ENCODE data around the gene C19orf47.

The C19orf47 gene

GRCh38 chr19:40348961-40349507, 837 bp upstream of the C19orf47 start:
- H3K9ac ChIP-seq (ENCODE audit: low read length), result peak overlapping the region; percentile 35; the same call in 1 of the 2 replicates
- peaks cover 4% of the 10 kb centered on the region; the same call in 1 of the 2 replicates for H3K4me1 ChIP-seq (ENCODE audit: low read length)
- H3K4me2 ChIP-seq (ENCODE audit: low read depth, low read length), result peak overlapping the region; percentile 90
- peak; percentile 11 for DNase-seq
- no peaks in the 10 kb centered on the region for H3F3A ChIP-seq (ENCODE audit: insufficient read depth, low read length)
- no peaks in the 10 kb centered on the region for H3K27me3 ChIP-seq (replicated peaks; ENCODE audit: insufficient read depth, low read length)
- no peak overlapping the region for H3K27ac ChIP-seq (ENCODE audit: low read length)
- H2AFZ ChIP-seq (ENCODE audit: low read length), result peak overlapping the region; percentile 55
- no peaks in the 10 kb centered on the region for H4K20me1 ChIP-seq (ENCODE audit: insufficient read depth, low read length)
- H3K4me3 ChIP-seq (ENCODE audit: low read length), result peak overlapping the region; percentile 63
- H3K9me3 ChIP-seq (replicated peaks; ENCODE audit: insufficient read depth, low read length), result no peaks in the 10 kb centered on the region
- TF ChIP-seq EZH2 (optimal IDR thresholded peaks at IDR 0.05; ENCODE audit: low read depth, low read length) (no peak), EZH2phosphoT487 (IDR thresholded peaks at IDR 0.05; ENCODE audit: low read length) (no peak), CTCF (IDR thresholded peaks at IDR 0.05; ENCODE audit: low read length) (no peak)
- H3K9me2 ChIP-seq (replicated peaks; ENCODE audit: insufficient read depth, low read length), result no peaks in the 10 kb centered on the region
- H3K79me2 ChIP-seq (ENCODE audit: low read length), result peaks cover 34% of the 10 kb centered on the region
- no peaks in the 10 kb centered on the region for H3K36me3 ChIP-seq (replicated peaks; ENCODE audit: insufficient read depth, low read length)

- TF ChIP-seq EZH2phosphoT487 (IDR thresholded peaks at IDR 0.05; ENCODE audit: low read length) (no peak), EZH2 (optimal IDR thresholded peaks at IDR 0.05; ENCODE audit: low read depth, low read length) (no peak), CTCF (IDR thresholded peaks at IDR 0.05; ENCODE audit: low read length) (no peak)
- no peak overlapping the region for H3K27ac ChIP-seq (ENCODE audit: low read length)
- H3K4me2 ChIP-seq (ENCODE audit: low read depth, low read length), result no peak overlapping the region
- peaks cover 4% of the 10 kb centered on the region; the same call in 1 of the 2 replicates for H3K4me1 ChIP-seq (ENCODE audit: low read length)
- no peak for DNase-seq
- no peaks in the 10 kb centered on the region for H4K20me1 ChIP-seq (ENCODE audit: insufficient read depth, low read length)
- no peaks in the 10 kb centered on the region for H3K9me2 ChIP-seq (replicated peaks; ENCODE audit: insufficient read depth, low read length)
- no peak overlapping the region for H3K4me3 ChIP-seq (ENCODE audit: low read length)
- peaks cover 51% of the 10 kb centered on the region for H3K79me2 ChIP-seq (ENCODE audit: low read length)
- no peaks in the 10 kb centered on the region for H3K9me3 ChIP-seq (replicated peaks; ENCODE audit: insufficient read depth, low read length)
- H2AFZ ChIP-seq (ENCODE audit: low read length), result no peak overlapping the region
- H3K9ac ChIP-seq (ENCODE audit: low read length), result no peak overlapping the region
- H3K36me3 ChIP-seq (replicated peaks; ENCODE audit: insufficient read depth, low read length), result no peaks in the 10 kb centered on the region
- H3K27me3 ChIP-seq (replicated peaks; ENCODE audit: insufficient read depth, low read length), result no peaks in the 10 kb centered on the region
- H3F3A ChIP-seq (ENCODE audit: insufficient read depth, low read length), result no peaks in the 10 kb centered on the region
Measured at GRCh38 chr19:40344422-40344821, 3.8 kb downstream of the C19orf47 start.

DNA sequence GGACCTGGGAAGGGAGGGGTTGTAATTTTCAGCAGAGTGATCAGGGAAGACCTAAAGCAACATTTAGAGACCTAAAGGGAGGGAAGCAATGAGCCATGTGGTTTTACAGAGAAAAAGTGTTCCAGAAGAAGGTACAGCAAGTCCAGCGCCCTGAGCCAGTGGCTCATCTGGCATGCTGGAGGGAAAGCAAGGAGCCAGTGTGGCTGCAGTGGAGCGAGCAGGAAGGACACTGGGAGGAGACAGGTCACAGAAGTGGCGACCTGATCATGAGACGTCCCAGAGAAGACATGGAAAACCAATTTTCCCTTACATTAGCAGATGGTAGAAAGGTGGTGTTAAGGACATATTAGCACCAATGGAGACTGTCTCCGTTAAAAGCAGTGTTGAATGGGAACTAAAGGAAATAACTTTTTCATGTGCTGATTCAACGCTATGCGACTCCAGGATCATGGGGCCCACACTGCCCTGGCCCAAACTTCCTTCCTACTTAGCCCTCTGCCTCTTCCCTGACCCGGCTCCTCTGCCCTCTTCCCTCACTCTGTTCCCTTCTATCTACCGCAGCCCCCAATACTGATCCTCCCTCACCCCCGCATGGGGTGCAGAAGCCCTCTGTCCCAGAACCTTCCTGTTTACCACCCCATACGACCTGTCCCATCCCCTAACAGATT, 5.4 kb downstream of the C19orf47 start:
- no peak overlapping the region for H3K27ac ChIP-seq (ENCODE audit: low read length)
- H3K36me3 ChIP-seq (replicated peaks; ENCODE audit: insufficient read depth, low read length), result no peaks in the 10 kb centered on the region; the same call in 1 of the 2 replicates
- H3K4me2 ChIP-seq (ENCODE audit: low read depth, low read length), result no peak overlapping the region
- H2AFZ ChIP-seq (ENCODE audit: low read length), result no peak overlapping the region
- DNase-seq, result no peak
- H3K27me3 ChIP-seq (replicated peaks; ENCODE audit: insufficient read depth, low read length), result no peaks in the 10 kb centered on the region
- H3K9me2 ChIP-seq (replicated peaks; ENCODE audit: insufficient read depth, low read length), result no peaks in the 10 kb centered on the region
- no peaks in the 10 kb centered on the region for H4K20me1 ChIP-seq (ENCODE audit: insufficient read depth, low read length)
- H3K79me2 ChIP-seq (ENCODE audit: low read length), result peaks cover 52% of the 10 kb centered on the region
- no peaks in the 10 kb centered on the region for H3K9me3 ChIP-seq (replicated peaks; ENCODE audit: insufficient read depth, low read length)
- H3K9ac ChIP-seq (ENCODE audit: low read length), result no peak overlapping the region
- H3K4me1 ChIP-seq (ENCODE audit: low read length), result peaks cover 4% of the 10 kb centered on the region; the same call in 1 of the 2 replicates
- no peaks in the 10 kb centered on the region for H3F3A ChIP-seq (ENCODE audit: insufficient read depth, low read length)
- TF ChIP-seq EZH2phosphoT487 (IDR thresholded peaks at IDR 0.05; ENCODE audit: low read length) (no peak), CTCF (IDR thresholded peaks at IDR 0.05; ENCODE audit: low read length) (no peak), EZH2 (optimal IDR thresholded peaks at IDR 0.05; ENCODE audit: low read depth, low read length) (no peak)
- no peak overlapping the region for H3K4me3 ChIP-seq (ENCODE audit: low read length)
